ENCODE measurements around the gene DYSF.
A peak's percentile ranks its signal among the peaks of the same experiment; 100 is the strongest.

The DYSF gene

DNA sequence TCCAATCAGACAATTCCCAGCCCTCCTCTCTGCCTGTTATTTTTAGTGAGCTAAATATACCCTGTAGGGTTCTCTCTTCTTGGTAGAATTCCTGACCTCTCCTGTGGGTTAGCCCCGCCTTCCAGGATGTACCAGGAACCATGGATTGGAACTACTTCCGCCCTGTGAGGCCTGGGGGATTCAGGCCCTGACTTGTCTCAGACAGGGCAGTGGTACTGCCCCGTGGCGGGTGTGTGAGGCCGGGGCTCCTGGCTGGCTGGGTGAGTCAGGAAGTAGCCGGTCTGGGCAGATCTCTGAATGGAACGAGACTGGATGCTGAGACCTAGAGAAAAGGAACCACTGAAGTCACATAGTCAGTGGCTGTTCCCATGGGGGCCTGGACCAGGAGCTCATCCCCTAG, 50.5 kb downstream of the DYSF start:
- DNase-seq, result no peak

DNA sequence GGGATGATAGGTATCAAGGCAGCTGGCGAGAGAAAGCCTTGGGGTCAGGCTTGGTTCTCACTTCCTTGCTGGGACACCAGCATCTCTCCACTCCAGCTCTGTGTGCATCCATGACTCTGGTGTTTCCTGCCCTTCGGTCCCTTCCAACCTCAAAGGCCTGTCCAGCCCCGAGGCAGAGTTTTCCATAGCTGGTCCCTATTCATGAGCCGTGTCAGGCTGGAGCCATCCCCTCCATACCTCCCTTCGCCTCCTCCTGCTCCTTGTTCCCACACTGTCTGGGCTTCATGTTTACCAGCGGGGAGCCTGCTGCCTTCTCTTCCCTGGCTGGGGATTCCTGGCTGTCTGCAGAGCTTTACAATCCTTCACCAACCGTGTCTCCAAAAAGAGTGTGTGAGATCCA, 51.2 kb downstream of the DYSF start:
- DNase-seq, result no peak

DNA sequence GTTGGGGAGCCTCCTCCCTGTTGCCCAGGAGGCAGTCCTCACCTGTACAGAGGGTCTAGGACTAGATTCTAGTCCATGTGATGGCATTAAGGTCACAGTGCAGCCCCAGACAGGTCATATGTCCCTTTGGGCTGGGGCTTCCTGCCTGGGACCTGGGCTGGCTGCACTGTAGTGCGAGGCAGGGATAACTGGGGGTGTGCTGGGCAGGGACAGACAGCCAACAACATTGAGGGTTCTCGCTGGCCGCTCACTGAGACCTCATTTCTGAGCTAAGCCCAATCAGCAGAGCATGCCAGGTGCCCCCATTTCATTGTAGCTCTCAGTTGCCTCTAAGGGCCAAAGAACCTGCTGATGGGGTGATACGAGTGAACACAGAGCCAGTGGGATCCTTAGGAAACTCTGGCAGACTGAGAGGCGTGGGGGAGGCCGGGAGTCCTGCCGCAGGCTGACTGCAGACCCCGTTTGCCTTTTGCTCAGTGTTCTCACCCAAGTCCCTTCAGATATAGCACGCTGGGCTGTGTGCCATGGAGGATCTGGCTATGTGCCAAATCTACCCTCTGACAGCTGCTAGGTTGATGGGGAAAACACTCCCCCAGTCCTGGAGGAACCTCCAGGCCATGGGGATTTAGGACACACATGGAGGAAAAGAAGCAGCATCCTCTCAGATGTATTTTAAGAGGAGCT, 51.9 kb downstream of the DYSF start:
- DNase-seq, result peak; percentile 47

DNA sequence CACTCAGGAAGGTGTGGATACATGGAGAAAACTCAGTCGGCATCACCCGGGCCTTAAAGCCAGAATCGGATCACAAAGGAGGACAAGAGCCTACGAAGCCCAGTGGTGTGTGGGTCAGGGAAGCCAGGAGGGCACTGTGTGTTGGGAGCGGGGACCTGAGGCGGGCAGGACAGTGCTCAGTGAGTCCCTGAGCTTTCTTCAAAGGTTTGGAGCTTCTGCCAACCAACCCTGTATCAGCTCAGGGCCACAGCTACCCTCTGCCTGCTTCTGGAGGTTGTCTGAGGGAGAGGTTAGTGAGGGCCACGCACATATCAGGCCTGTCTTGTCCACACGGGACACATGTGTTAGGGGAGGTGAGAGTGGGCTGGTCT, 52.4 kb downstream of the DYSF start:
- DNase-seq, result no peak

GRCh38 chr2:71506222-71507153, 53.1 kb downstream of the DYSF start:
- DNase-seq, result no peak

GRCh38 chr2:71507476-71507875, 54.1 kb downstream of the DYSF start:
- no peak for DNase-seq

DNA sequence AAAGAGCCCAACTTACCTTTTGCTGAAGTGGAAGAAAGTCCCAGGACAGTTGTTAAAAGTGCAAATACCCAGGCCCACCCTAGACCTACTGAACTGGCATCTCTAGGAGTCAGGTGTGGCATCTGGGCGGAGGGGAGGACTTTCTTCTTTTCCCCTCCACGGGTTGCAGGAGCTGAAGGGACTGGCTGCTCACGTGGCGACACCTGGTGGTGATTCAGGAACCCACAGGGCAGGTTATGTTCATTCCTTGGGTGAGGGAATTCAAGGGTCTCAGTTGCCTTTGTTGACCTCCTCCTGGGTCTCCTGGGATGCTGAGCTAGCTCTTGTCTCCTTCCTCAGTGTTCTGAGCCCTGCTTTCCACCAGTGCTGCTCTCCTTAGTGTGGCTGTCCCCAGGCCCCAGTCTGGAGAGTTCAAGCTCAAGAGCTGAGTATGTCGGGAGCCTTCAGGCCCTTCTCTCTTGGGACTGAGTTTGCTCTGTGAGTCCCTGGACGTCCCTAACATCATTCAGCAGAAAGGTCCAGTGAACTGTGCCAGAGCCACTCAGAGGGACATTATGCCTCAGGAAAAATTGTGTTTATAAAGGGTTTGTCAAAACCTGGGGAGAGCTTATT, 56.9 kb downstream of the DYSF start:
- DNase-seq, result no peak

- no peak for DNase-seq
Observed at GRCh38 chr2:71510938-71511337, 57.6 kb downstream of the DYSF start.

- DNase-seq, result no peak
Observed at GRCh38 chr2:71511776-71512175, 58.4 kb downstream of the DYSF start.

GRCh38 chr2:71512386-71512785, 59.0 kb downstream of the DYSF start:
- no peak for DNase-seq

- no peak for DNase-seq
Observed at GRCh38 chr2:71513096-71513495, 59.7 kb downstream of the DYSF start.

- no peak for DNase-seq
Observed at GRCh38 chr2:71513721-71514120, 60.4 kb downstream of the DYSF start.

DNA sequence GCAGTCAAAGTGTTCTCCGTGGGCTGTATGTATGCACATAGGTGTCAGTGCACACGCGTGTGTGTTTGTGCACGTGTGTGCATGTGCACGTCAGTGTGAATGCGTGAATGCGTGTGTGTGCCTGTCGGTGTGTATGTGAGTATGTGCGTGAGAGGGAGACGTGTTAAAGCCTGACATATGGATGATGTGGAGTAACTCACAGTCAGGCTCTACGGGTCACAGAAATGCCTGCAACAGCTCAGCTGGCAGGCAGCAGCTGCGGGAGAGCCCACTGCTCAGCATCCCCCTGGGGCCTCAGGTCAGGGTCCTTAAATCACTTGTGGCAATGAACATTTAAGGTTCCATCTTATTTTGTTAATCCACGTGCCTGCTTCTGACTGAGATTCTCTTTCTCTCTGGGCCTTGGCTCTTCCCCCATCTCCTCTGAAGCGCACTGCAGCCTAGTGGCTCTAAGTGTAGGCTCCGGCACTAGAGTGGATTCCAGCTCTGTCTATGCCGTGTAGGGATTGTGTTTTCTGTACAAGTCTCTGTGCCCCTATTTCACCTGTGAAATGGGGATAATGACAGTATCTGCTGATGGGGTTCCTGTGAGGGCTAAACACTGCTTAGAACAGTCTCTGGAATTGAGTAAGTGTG, 63.0 kb downstream of the DYSF start:
- DNase-seq, result no peak

DNA sequence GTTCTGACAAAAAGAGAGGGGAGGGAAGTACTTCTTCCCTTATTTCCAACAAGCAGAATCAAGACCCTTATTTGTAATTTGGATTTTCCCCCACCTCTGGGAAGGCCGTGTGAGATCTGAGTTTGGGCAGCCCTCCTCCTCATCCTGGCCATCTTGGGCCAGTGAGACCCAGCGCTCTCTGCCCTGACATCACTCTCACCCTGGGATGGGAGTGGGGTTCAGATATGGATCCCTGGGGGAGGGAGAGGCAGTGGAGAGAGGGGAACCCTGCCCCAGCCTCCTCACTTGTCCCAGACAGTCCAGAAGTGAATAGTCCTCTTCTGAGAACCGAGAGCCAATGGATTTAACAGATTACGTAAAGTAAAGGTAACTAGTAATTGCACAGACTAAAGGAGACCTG, 64.5 kb downstream of the DYSF start:
- DNase-seq, result no peak

- DNase-seq, result no peak
Observed at GRCh38 chr2:71521436-71521950, 68.1 kb downstream of the DYSF start.

- DNase-seq, result no peak
Observed at GRCh38 chr2:71524476-71524875, 71.1 kb downstream of the DYSF start.

DNA sequence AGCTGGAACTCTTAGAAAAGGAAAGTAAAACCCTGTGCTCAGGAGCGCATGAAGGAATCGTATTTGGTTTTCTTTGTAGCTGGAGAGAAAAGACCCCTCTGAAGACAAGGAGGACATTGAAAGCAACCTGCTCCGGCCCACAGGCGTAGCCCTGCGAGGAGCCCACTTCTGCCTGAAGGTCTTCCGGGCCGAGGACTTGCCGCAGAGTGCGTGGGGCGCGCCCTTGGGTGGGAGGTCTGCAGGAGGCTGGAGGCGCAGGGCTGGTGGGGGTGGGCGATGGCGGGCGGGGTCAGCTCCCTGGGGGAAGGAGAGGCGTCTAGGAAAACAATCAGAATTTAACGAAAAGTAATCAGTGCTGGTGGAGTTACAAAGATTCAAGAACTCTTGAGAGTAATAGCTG, 72.8 kb downstream of the DYSF start:
- DNase-seq, result no peak

DNA sequence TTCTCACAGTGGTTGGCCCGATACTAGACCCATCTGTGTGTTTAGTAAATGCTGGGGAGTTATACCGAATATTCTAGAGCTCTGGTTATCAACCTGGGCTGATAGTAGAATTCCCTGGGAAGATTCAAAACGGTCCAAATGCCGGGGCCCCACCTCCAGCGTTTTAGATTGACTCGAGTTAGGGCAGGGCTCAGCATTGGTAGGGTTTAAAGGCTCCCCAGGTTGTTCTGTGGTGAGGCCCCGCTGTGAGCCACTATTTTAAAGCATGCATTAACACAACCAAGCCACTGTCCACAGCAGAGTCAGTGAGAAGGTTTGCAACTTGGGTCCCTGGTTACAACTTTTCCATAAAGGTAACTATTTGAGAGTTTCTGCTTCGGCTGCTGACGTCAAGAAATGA, 73.6 kb downstream of the DYSF start:
- DNase-seq, result no peak

DNA sequence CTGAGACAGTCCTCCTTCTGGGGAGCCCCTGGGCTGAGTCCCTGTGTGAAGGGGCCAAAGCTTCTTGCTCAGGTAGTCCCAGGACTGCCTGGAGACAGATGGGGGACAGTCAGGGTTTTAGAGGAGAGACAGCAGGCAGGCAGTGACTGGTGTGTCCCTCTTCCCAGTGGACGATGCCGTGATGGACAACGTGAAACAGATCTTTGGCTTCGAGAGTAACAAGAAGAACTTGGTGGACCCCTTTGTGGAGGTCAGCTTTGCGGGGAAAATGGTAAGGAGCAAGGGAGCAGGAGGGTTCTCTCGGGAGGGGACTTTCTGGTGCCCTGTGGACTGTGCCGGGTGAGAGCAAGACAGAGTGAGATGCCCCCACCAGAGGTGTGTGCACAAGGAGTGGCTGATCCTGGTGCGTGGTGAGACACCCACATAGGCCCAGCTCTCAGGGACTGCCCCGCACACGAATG, 74.8 kb downstream of the DYSF start:
- no peak for DNase-seq

DNA sequence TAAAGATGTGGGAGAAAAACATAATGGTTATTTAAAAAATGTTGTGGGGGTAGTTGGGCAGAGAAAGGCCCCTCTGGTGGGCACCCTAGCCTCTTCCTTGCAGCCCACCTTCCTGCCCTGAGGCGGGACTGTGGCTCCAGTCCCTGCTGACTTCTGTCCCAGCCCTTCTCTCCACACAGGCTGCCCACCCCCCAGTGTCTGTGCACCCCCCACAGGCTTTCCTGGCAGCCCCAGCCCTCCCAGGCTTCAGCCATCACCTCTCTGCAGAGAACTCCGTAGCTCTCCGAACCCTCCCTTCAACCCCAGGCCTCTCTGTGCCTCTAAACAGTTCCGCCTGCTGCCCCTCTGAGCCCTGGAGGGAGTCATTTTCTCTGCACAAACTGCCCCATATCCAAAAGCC, 75.4 kb downstream of the DYSF start:
- DNase-seq, result no peak

DNA sequence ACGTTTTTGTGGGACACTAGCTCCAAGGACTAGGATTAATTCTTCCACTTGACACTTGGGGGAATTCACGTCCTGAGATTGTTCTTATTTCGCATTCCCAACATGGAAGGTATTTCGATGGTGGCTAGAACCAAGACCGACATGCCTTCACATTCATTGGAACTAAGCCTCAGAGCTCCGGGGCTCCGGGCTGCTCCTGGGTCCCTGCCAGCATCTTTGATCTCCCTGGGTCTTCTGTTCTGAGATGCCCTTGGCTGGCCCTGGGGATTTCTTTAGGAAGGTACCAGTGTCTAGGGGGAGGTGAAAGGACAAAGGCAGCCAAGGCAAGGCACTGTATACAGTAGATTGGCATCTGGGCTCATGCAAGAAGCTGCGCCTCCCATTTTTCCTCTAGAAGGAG, 76.8 kb downstream of the DYSF start:
- DNase-seq, result no peak

DNA sequence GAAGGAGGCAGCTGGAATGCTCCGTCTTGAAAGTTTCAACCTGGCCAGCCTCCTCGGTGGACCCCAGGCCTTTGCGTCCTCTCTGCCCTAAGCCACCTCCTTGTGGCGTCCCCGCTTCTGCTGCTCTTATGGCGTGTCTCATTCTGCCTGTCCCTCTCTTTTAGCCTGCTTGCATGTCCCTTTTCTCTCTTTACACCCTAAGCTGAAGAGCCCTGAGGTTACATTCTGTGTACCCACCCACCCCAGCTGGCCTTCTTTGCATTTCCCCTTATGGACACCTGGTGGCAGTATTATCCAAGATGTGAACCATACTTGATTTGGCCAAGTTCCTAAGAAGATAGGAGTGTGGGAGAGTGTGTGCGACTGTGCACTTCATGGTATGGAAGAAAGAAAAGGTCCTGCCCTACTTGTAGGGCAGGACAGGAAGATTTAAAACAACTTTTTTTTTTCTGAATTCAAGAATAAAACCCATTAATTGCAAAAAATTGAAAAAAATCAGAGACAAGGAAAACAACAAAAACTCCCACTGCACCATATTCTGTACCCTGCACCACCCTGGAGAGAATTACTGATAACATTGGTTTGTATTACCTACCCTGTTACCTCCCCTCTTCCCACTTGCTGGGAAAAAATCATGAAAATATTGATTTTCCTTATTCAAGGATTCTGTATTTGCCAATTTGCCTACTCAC, 77.4 kb downstream of the DYSF start:
- DNase-seq, result peak; percentile 0
